ENCODE results near the gene MTHFS. TPM values are rescaled to one million over a fixed set of nuclear protein-coding genes. Genes with fewer than 3 reads are reported as not detected.
"Not testable (repeated sequence)": the region's sequence is repeated elsewhere in the genome, so short reads cannot be mapped to it uniquely, and the experiment has no call there.

Gene MTHFS
- total and polyA plus RNA-seq, 8 donors: 5.7 to 101 (median 48.1) TPM; not detected in 2

GRCh38 chr15:79919090-79919748, 22.4 kb upstream of the MTHFS start:
- Histone ChIP-seq H3K4me1 (peaks cover 7 to 18% (median 11%) of the 10 kb centered on the region in 4 donors), H3K27me3 (no peaks in the 10 kb centered on the region), H3K9me3 (peaks cover 43 to 78% (median 65%) of the 10 kb centered on the region in 4 donors), H3K27ac (no peak overlapping the region), H3K4me3 (no peak overlapping the region), H3K36me3 (peaks cover 6 to 34% (median 26%) of the 10 kb centered on the region in 4 donors)
- WGBS, 5 donors: 93 to 98% (median 95%) methylated on average over 25 to 27 of the region's 27 CpGs
- TF ChIP-seq, protein P1, sequence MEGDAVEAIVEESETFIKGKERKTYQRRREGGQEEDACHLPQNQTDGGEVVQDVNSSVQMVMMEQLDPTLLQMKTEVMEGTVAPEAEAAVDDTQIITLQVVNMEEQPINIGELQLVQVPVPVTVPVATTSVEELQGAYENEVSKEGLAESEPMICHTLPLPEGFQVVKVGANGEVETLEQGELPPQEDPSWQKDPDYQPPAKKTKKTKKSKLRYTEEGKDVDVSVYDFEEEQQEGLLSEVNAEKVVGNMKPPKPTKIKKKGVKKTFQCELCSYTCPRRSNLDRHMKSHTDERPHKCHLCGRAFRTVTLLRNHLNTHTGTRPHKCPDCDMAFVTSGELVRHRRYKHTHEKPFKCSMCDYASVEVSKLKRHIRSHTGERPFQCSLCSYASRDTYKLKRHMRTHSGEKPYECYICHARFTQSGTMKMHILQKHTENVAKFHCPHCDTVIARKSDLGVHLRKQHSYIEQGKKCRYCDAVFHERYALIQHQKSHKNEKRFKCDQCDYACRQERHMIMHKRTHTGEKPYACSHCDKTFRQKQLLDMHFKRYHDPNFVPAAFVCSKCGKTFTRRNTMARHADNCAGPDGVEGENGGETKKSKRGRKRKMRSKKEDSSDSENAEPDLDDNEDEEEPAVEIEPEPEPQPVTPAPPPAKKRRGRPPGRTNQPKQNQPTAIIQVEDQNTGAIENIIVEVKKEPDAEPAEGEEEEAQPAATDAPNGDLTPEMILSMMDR (IDR thresholded peaks at IDR 0.05): no peak
- TF ChIP-seq POLR2A (IDR thresholded peaks at IDR 0.05) (no peak), EP300 (IDR thresholded peaks at IDR 0.05) (no peak), POLR2AphosphoS5 (IDR thresholded peaks at IDR 0.05) (no peak)
- intact Hi-C loops (cut with DNase I; ENCODE audit: low total_unique reads): no loop called here
- no peak for DNase-seq

DNA sequence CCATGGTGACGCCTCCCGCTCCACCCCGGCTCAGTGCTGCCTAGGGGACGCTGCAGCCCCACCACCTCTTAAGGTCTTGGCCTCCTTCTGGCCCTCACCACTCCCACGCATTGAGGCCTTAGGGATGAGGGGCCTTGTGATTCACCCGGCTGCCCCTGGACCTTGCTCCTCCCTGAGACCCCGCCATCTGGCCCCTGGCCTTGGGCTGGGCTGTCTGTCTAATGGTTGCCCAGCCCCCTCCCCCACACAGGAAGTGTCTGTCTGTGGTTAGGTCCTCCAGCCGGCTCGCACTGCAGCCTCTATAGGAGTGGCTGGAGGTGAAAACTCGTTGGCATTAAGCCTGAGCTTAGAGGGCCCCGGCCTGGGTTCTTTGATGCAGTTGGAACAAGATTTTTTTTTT, 21.5 kb upstream of the MTHFS start:
- intact Hi-C loops (cut with DNase I; ENCODE audit: low total_unique reads): no loop called here
- no peak overlapping the region for H3K4me3 ChIP-seq
- peaks cover 7 to 15% (median 8%) of the 10 kb centered on the region in 4 donors for H3K4me1 ChIP-seq
- 89 to 99% (median 97%) methylated on average over 11 of the region's 11 CpGs for WGBS, 5 donors
- H3K9me3 ChIP-seq: peaks cover 44 to 86% (median 65%) of the 10 kb centered on the region in 4 donors
- TF ChIP-seq POLR2AphosphoS5 (IDR thresholded peaks at IDR 0.05) (no peak), EP300 (IDR thresholded peaks at IDR 0.05) (no peak), POLR2A (IDR thresholded peaks at IDR 0.05) (no peak)
- TF ChIP-seq, protein P1 (IDR thresholded peaks at IDR 0.05): no peak
- no peak overlapping the region for H3K27ac ChIP-seq
- no peak for DNase-seq
- peaks cover 6 to 39% (median 26%) of the 10 kb centered on the region in 4 donors for H3K36me3 ChIP-seq
- no peaks in the 10 kb centered on the region for H3K27me3 ChIP-seq

DNA sequence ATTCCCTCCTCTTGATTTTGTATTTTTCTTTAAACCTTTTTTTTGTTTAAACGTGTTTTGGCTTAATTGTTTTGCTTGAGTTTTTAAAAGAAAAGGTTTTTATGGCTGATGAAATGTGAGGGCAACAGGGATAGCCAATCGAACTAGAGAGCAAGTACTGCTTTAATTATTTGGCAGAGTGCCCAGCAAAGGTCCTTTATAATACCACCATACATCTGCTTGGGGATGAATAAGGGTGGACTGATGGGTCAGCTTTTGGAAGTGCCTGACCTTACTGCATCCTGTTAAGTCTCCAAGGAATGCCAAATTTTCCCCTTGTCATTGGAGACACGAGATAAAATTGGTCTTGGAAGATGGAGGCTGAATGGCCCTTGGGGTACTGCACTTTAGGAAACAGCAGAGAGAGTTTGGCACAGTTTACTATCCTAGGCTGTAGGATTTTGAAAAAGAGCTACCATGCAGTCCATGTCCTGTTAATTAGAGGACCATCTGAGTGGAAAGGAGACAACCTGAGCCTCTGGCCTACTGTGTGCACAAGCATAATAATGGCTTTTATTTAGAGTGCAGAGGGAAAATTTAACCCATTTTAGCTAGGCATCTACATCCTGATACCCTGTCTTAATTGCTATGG, 19.8 kb upstream of the MTHFS start:
- Histone ChIP-seq H3K36me3 (peaks cover 6 to 48% (median 25%) of the 10 kb centered on the region in 4 donors), H3K9me3 (peaks cover 43 to 86% (median 68%) of the 10 kb centered on the region in 4 donors), H3K27me3 (no peaks in the 10 kb centered on the region), H3K27ac (no peak overlapping the region), H3K4me3 (no peak overlapping the region), H3K4me1 (peaks cover 0 to 2% (median 0%) of the 10 kb centered on the region in 4 donors)
- DNase-seq: no peak
- WGBS, 5 donors: 65 to 88% (median 79%) methylated on average over 3 of the region's 3 CpGs
- intact Hi-C loops (cut with DNase I; ENCODE audit: low total_unique reads): no loop called here
- TF ChIP-seq POLR2A (IDR thresholded peaks at IDR 0.05): no peak
- no peak for TF ChIP-seq POLR2AphosphoS5 (IDR thresholded peaks at IDR 0.05)
- TF ChIP-seq EP300 (IDR thresholded peaks at IDR 0.05): no peak
- TF ChIP-seq, protein P1 (IDR thresholded peaks at IDR 0.05): no peak

GRCh38 chr15:79915776-79916501, 19.1 kb upstream of the MTHFS start:
- H3K4me1 ChIP-seq; intact Hi-C loops (cut with DNase I; ENCODE audit: low total_unique reads); H3K4me3 ChIP-seq; H3K27me3 ChIP-seq; H3K27ac ChIP-seq; DNase-seq: not testable (repeated sequence)
- H3K36me3 ChIP-seq: peaks cover 6 to 41% (median 18%) of the 10 kb centered on the region in 4 donors
- 91 to 98% (median 95%) methylated on average over 3 of the region's 3 CpGs for WGBS, 5 donors
- H3K9me3 ChIP-seq: peaks cover 38 to 79% (median 63%) of the 10 kb centered on the region in 4 donors
